ENCODE measurements around the gene NCAM1. TPM values are rescaled to one million over a fixed set of nuclear protein-coding genes. Genes with fewer than 3 reads are reported as not detected.

The NCAM1 gene
- total RNA-seq, 1 donor from 2014 or later: 3.1 TPM

GRCh38 chr11:113131036-113131775 is 170.0 kb downstream of the NCAM1 start:
- no peak for DNase-seq (ENCODE audit: low read depth)
- TF ChIP-seq, protein P1, sequence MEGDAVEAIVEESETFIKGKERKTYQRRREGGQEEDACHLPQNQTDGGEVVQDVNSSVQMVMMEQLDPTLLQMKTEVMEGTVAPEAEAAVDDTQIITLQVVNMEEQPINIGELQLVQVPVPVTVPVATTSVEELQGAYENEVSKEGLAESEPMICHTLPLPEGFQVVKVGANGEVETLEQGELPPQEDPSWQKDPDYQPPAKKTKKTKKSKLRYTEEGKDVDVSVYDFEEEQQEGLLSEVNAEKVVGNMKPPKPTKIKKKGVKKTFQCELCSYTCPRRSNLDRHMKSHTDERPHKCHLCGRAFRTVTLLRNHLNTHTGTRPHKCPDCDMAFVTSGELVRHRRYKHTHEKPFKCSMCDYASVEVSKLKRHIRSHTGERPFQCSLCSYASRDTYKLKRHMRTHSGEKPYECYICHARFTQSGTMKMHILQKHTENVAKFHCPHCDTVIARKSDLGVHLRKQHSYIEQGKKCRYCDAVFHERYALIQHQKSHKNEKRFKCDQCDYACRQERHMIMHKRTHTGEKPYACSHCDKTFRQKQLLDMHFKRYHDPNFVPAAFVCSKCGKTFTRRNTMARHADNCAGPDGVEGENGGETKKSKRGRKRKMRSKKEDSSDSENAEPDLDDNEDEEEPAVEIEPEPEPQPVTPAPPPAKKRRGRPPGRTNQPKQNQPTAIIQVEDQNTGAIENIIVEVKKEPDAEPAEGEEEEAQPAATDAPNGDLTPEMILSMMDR (conservative IDR thresholded peaks at IDR 0.05; ENCODE audit: low read depth, low read length): no peak

GRCh38 chr11:113133071-113133470 is 171.9 kb downstream of the NCAM1 start:
- H3K4me3 ChIP-seq (ENCODE audit: low read depth, low read length): no peak overlapping the region
- DNase-seq (ENCODE audit: low read depth): no peak
- TF ChIP-seq, protein P1 (conservative IDR thresholded peaks at IDR 0.05; ENCODE audit: low read depth, low read length): no peak

More at GRCh38 chr11:113131036-113131775, 170.0 kb downstream of the NCAM1 start:
- H3K4me3 ChIP-seq (ENCODE audit: low read depth, low read length): no peak overlapping the region

DNA sequence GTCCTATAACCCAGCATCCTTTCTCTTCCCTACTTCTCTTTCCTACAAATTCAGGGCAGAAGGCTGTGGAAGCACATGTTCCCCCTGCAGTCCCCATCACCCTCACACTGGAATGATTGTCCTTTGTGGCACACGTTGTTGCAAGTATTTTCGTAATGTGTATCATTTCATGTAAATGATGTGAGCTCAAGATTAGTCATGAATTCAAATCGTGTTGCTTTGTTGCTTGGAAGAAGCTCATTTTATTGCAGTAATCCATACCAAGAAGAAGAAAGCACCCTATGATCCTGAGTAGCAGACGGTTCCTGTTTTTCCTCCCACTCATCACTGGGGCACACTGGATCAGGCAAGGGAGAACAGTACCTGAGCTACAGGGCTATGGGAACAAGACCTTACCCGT is 173.4 kb downstream of the NCAM1 start:
- TF ChIP-seq, protein P1 (conservative IDR thresholded peaks at IDR 0.05; ENCODE audit: low read depth, low read length): no peak
- no peak overlapping the region for H3K4me3 ChIP-seq (ENCODE audit: low read depth, low read length)
- no peak for DNase-seq (ENCODE audit: low read depth)

DNA sequence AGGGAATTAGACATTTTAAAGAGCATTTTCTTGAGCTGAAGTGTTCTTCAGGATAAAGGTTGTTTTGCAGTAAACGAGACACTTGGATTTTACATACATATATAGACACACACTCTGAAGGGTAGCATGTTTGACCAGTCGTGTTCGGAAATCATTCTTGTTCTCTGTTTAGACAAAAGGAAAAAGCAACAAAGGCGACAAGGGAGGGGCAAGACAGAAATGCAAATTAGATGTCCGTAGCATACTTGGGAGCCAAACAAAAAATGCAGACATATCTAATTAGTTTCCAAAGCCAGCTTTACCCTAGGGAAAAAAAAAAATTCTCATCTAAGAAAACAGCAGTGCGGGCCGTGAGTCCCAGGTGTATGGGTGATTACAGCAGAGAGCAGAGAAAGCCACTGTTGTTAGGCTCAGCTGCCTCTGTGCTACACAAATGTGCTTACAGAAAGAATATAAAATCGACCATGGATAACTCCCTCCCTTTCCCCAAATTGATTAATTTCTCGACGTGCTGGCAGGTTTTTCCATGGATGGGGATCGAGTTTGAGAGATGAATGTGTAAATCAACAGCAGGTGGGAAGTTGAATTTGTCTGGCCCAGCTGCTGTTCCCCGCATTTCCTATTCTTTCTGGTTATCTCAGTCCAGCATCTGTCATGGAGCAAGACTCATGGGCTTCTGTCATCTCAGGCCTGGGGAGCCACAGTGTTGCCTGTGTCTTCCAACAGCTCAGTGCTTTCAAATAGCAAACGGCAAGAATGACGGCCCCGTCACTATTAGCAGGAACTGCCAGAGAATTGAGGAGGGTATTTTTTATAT is 176.7 kb downstream of the NCAM1 start:
- TF ChIP-seq, protein P1 (conservative IDR thresholded peaks at IDR 0.05; ENCODE audit: low read depth, low read length): no peak
- no peak for DNase-seq (ENCODE audit: low read depth)
- no peak overlapping the region for H3K4me3 ChIP-seq (ENCODE audit: low read depth, low read length)

- no peak overlapping the region for H3K4me3 ChIP-seq (ENCODE audit: low read depth, low read length)
- DNase-seq (ENCODE audit: low read depth): no peak
- TF ChIP-seq, protein P1 (conservative IDR thresholded peaks at IDR 0.05; ENCODE audit: low read depth, low read length): no peak
These were observed 177.5 kb downstream of the NCAM1 start for GRCh38 chr11:113138731-113139130.

DNA sequence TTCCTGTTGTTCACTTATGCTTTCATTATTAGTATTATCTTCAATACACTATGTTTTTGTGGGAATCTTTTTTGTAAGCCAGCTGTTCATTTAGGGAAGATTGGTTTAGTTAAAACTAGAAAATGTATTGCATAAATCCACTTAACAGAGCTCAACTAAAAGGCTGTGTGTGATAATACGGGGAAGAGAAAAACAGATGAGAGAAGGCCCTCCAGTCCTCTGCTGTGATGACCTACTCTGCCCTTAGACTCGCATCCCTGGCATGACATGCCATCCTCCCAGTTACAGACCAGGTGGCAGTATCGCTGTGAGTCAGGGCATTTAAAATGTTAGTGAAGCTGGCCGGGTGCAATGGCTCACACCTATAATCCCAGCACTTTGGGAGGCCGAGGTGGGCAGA is 179.8 kb downstream of the NCAM1 start:
- TF ChIP-seq, protein P1 (conservative IDR thresholded peaks at IDR 0.05; ENCODE audit: low read depth, low read length): no peak
- no peak for DNase-seq (ENCODE audit: low read depth)
- H3K4me3 ChIP-seq (ENCODE audit: low read depth, low read length): no peak overlapping the region
